Liver (tissue), 9 donors: ENCODE data around the gene BTBD1. TPM values are rescaled to one million over a fixed set of nuclear protein-coding genes. Genes with fewer than 3 reads are reported as not detected.
A peak's percentile ranks its signal among the peaks of the same experiment; 100 is the strongest.

Experiments
- DNase-seq: peaks from one replicate; pipeline ENCODE4 v3.0.0-alpha.2; 2017; ENCODE audit warnings: low spot score
- H3K27ac ChIP-seq, 2 donors: one replicate each; pipeline ENCODE4 v1.7.0; 2013; ENCODE audit warnings: inconsistent platforms in 2 of 2, low read length in 2 of 2, control low read depth in 1 of 2, low read depth in 1 of 2, mild to moderate bottlenecking in 1 of 2
- H3K27me3 ChIP-seq, 4 donors: one replicate each; pipeline versions ENCODE4 v1.6.1 to v1.7.0; 2013; ENCODE audit warnings: low read length in 3 of 4, inconsistent platforms in 1 of 4, mild to moderate bottlenecking in 1 of 4, moderate library complexity in 1 of 4; ENCODE audit not compliant: control insufficient read depth in 4 of 4, insufficient read depth in 4 of 4
- H3K36me3 ChIP-seq, 4 donors: one replicate each; pipeline versions ENCODE4 v1.6.1 to v1.7.0; 2013; ENCODE audit warnings: low read length in 3 of 4, mild to moderate bottlenecking in 3 of 4, low read depth in 1 of 4, moderate library complexity in 1 of 4; ENCODE audit not compliant: control insufficient read depth in 4 of 4, insufficient read depth in 3 of 4
- H3K4me1 ChIP-seq, 4 donors: one replicate each; pipeline versions ENCODE4 v1.6.1 to v1.7.0; 2013; ENCODE audit warnings: low read length in 3 of 4, mild to moderate bottlenecking in 3 of 4, moderate library complexity in 1 of 4; ENCODE audit not compliant: control insufficient read depth in 4 of 4, insufficient read depth in 4 of 4
- H3K4me3 ChIP-seq, 3 donors: one replicate each; pipeline versions ENCODE4 v1.6.1 to v1.7.0; 2013; ENCODE audit warnings: low read length in 3 of 3, control low read depth in 1 of 3, low read depth in 1 of 3, mild to moderate bottlenecking in 1 of 3
- H3K9ac ChIP-seq, 2 donors: one replicate each; pipeline ENCODE4 v1.7.0; 2013; ENCODE audit warnings: low read length in 2 of 2, mild to moderate bottlenecking in 2 of 2, moderate library complexity in 2 of 2, control low read depth in 1 of 2, low read depth in 1 of 2
- H3K9me3 ChIP-seq, 4 donors: one replicate each; pipeline versions ENCODE4 v1.6.1 to v1.7.0; 2013; ENCODE audit warnings: low read length in 3 of 4; ENCODE audit not compliant: control insufficient read depth in 4 of 4
- EGR1 ChIP-seq, 2 donors: IDR thresholded peaks; 2 replicates each; pipeline ENCODE4 v1.6.1; 2016 to 2018; ENCODE audit warnings: antibody characterized with exemption in 2 of 2, low read depth in 2 of 2
- FOXA2 ChIP-seq: IDR thresholded peaks from 2 replicates; pipeline ENCODE4 v1.6.1; 2016; ENCODE audit warnings: antibody characterized with exemption
- GABPA ChIP-seq, 2 donors: IDR thresholded peaks in 1 of 2; conservative IDR thresholded peaks in 1 of 2; 2 replicates each; pipeline ENCODE4 v1.6.1; 2016; ENCODE audit warnings: antibody characterized with exemption in 2 of 2, mild to moderate bottlenecking in 1 of 2, moderate library complexity in 1 of 2
- HNF4A ChIP-seq, 2 donors: conservative IDR thresholded peaks; 2 replicates each; pipeline ENCODE4 v1.6.1; 2016; ENCODE audit warnings: antibody characterized with exemption in 2 of 2, mild to moderate bottlenecking in 2 of 2
- HNF4G ChIP-seq: IDR thresholded peaks from 2 replicates; pipeline ENCODE4 v1.6.1; 2016; ENCODE audit warnings: antibody characterized with exemption
- JUND ChIP-seq, 2 donors: IDR thresholded peaks; 2 replicates each; pipeline ENCODE4 v1.6.1; 2016; ENCODE audit warnings: antibody characterized with exemption in 2 of 2
- NR2F2 ChIP-seq: IDR thresholded peaks from 2 replicates; pipeline ENCODE4 v1.6.1; 2016; ENCODE audit warnings: antibody characterized with exemption
- RAD21 ChIP-seq, 2 donors: IDR thresholded peaks; 2 replicates each; pipeline ENCODE4 v1.6.1; 2016; ENCODE audit warnings: antibody characterized with exemption in 2 of 2, mild to moderate bottlenecking in 2 of 2
- RXRA ChIP-seq, 2 donors: IDR thresholded peaks; 2 replicates each; pipeline ENCODE4 v1.6.1; 2017 to 2018; ENCODE audit warnings: antibody characterized with exemption in 2 of 2, mild to moderate bottlenecking in 1 of 2
- SP1 ChIP-seq: IDR thresholded peaks from 2 replicates; pipeline ENCODE4 v1.6.1; 2018; ENCODE audit warnings: antibody characterized with exemption, mild to moderate bottlenecking
- TAF1 ChIP-seq: conservative IDR thresholded peaks from 2 replicates; pipeline ENCODE4 v1.6.1; 2016; ENCODE audit warnings: antibody characterized with exemption, mild to moderate bottlenecking
- YY1 ChIP-seq: IDR thresholded peaks from 2 replicates; pipeline ENCODE4 v1.6.1; 2016; ENCODE audit warnings: antibody characterized with exemption, mild to moderate bottlenecking
- WGBS: extraction: QIAGEN DNeasy Blood & Tissue Kit; methylation state at CpG from one replicate; pipeline ENCODE4 v1.1.7; 2013; 5-methylcytosine and 5-hydroxymethylcytosine counted together
- polyA plus RNA-seq, 2 donors: library from polyadenylated mRNA; stranded (reverse) in 1 of 2; unstranded in 1 of 2; fragments of 200-250 nt in 1 of 2; fragments of >200 nt in 1 of 2; fragmentation: Nextera tagmentation in 1 of 2; extraction: Ambion mirVana in 1 of 2; gene quantifications; one replicate each; pipeline versions ENCODE4 v1.2.1 to v1.2.3, GENCODE V29; 2013 to 2015
- total RNA-seq, 2 donors: library from RNA; depleted of rRNA; stranded (reverse); fragments of >200 nt; gene quantifications; one replicate each; pipeline ENCODE4 v1.2.3, GENCODE V29; 2014
- TF ChIP-seq, protein P1 (sequence below): IDR thresholded peaks from 2 replicates; pipeline ENCODE4 v1.6.1; 2016; ENCODE audit warnings: antibody characterized with exemption
- TF ChIP-seq, protein P2 (sequence below): IDR thresholded peaks from 2 replicates; pipeline ENCODE4 v1.6.1; 2016; ENCODE audit warnings: antibody characterized with exemption
- TF ChIP-seq, protein P3 (sequence below): fragments of 150-350 bp; IDR thresholded peaks from 2 replicates; pipeline ENCODE4 v1.5.1; 2017; ENCODE audit warnings: improper control_type of control experiment, low read depth, low read length; ENCODE audit not compliant: missing input control
- TF ChIP-seq, protein P4 (sequence below): IDR thresholded peaks from 2 replicates; pipeline ENCODE4 v1.6.1; 2016; ENCODE audit warnings: antibody characterized with exemption
- TF ChIP-seq, protein P5 (sequence below): IDR thresholded peaks from 2 replicates; pipeline ENCODE4 v1.6.1; 2016; ENCODE audit warnings: antibody characterized with exemption, mild to moderate bottlenecking
- donor health status: healthy.
- donor health status: healthy.
- donor health status: healthy.
- donor health status: healthy.
- donor health status: healthy.

The BTBD1 gene
- total and polyA plus RNA-seq, 4 donors, result 8.6 to 43.9 (median 27.6) TPM

DNA sequence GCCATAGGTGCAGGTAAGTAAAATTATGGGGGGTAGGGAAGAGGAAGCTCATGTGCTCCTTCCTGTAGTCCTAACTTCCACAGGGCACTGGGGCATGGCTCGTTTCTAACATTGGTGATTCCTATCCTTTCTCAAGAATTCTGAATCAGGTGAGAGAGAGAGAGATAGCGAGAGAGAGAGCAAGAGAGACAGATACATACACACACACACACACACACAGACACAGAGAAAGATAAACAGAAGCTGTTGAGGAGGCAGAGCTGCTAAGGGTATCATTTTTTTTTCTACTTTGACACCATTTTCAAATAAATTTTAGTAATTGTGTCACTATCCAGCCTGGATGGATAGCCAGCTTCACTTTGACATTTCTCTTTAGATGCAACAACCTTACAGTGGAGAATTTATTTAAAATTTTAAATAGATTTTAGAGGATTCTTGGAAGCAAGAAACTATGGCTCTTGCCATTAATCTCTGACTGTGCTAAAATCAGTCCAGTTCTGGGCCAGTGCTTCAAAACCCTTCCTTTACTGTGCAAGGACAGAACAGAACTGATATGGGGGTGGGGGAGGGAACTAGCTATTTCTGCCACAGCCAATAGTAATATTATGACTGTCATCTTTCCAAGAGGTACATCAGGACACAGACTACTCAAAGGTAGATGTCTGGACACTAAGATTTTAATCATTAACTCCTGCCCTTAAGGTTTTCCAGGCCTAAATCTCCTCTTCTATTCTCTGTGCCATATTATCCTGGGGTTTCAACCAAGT is 95.7 kb downstream of the BTBD1 start:
- Histone ChIP-seq H3K9me3 (no peaks in the 10 kb centered on the region), H3K27ac (peak overlapping the region; percentile 47 to 53), H3K9ac (no peak overlapping the region), H3K27me3 (no peaks in the 10 kb centered on the region), H3K36me3 (no peaks in the 10 kb centered on the region), H3K4me1 (peaks cover 8 to 42% (median 34%) of the 10 kb centered on the region in 4 donors), H3K4me3 (no peak overlapping the region)
- peak in 1 of 2 donors; percentile 22 for TF ChIP-seq RAD21 (IDR thresholded peaks at IDR 0.05)
- TF ChIP-seq FOXA2, result no peak
- TF ChIP-seq, protein P1, sequence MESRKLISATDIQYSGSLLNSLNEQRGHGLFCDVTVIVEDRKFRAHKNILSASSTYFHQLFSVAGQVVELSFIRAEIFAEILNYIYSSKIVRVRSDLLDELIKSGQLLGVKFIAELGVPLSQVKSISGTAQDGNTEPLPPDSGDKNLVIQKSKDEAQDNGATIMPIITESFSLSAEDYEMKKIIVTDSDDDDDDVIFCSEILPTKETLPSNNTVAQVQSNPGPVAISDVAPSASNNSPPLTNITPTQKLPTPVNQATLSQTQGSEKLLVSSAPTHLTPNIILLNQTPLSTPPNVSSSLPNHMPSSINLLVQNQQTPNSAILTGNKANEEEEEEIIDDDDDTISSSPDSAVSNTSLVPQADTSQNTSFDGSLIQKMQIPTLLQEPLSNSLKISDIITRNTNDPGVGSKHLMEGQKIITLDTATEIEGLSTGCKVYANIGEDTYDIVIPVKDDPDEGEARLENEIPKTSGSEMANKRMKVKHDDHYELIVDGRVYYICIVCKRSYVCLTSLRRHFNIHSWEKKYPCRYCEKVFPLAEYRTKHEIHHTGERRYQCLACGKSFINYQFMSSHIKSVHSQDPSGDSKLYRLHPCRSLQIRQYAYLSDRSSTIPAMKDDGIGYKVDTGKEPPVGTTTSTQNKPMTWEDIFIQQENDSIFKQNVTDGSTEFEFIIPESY, result no peak
- TF ChIP-seq, protein P2, sequence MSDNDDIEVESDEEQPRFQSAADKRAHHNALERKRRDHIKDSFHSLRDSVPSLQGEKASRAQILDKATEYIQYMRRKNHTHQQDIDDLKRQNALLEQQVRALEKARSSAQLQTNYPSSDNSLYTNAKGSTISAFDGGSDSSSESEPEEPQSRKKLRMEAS, result no peak
- no peak for TF ChIP-seq EGR1 (IDR thresholded peaks at IDR 0.05; ENCODE audit: low read depth in 2 of 2)
- TF ChIP-seq SP1, result peak; percentile 45
- TF ChIP-seq NR2F2, result no peak
- TF ChIP-seq, protein P3, sequence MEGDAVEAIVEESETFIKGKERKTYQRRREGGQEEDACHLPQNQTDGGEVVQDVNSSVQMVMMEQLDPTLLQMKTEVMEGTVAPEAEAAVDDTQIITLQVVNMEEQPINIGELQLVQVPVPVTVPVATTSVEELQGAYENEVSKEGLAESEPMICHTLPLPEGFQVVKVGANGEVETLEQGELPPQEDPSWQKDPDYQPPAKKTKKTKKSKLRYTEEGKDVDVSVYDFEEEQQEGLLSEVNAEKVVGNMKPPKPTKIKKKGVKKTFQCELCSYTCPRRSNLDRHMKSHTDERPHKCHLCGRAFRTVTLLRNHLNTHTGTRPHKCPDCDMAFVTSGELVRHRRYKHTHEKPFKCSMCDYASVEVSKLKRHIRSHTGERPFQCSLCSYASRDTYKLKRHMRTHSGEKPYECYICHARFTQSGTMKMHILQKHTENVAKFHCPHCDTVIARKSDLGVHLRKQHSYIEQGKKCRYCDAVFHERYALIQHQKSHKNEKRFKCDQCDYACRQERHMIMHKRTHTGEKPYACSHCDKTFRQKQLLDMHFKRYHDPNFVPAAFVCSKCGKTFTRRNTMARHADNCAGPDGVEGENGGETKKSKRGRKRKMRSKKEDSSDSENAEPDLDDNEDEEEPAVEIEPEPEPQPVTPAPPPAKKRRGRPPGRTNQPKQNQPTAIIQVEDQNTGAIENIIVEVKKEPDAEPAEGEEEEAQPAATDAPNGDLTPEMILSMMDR, result no peak
- peak; percentile 62 for TF ChIP-seq TAF1
- peak in 1 of 2 donors; percentile 26 for TF ChIP-seq RXRA (IDR thresholded peaks at IDR 0.05)
- WGBS, result 35% methylated on average over 2 of the region's 2 CpGs
- no peak for DNase-seq

DNA sequence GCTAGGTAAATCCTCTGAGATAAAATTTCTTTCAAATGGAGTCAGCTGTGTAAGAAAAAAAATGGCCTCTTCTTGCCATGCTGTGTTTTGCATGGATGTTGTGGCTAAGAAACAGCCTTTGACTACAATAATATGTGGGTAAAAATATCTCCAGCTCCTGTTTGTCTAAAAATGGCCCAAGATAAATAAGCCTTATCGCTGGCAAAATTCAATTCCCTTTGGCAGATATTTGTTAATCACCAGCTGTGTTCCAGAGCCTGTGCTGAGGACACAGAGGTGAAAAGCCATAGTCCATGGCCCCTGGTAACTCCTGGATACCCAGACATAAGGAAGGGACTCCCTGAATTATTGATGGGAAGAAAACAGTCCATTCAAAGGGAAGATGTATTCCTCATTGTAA is 96.4 kb downstream of the BTBD1 start:
- Histone ChIP-seq H3K9ac (no peak overlapping the region), H3K9me3 (no peaks in the 10 kb centered on the region), H3K27me3 (no peaks in the 10 kb centered on the region), H3K4me1 (peaks cover 8 to 42% (median 34%) of the 10 kb centered on the region in 4 donors), H3K27ac (peak overlapping the region; percentile 47 to 53), H3K4me3 (no peak overlapping the region), H3K36me3 (no peaks in the 10 kb centered on the region)
- DNase-seq, result no peak
- WGBS, result 28% methylated on average over 1 of the region's 1 CpG
- TF ChIP-seq, protein P4, sequence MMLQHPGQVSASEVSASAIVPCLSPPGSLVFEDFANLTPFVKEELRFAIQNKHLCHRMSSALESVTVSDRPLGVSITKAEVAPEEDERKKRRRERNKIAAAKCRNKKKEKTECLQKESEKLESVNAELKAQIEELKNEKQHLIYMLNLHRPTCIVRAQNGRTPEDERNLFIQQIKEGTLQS, result no peak
- TF ChIP-seq, protein P5, sequence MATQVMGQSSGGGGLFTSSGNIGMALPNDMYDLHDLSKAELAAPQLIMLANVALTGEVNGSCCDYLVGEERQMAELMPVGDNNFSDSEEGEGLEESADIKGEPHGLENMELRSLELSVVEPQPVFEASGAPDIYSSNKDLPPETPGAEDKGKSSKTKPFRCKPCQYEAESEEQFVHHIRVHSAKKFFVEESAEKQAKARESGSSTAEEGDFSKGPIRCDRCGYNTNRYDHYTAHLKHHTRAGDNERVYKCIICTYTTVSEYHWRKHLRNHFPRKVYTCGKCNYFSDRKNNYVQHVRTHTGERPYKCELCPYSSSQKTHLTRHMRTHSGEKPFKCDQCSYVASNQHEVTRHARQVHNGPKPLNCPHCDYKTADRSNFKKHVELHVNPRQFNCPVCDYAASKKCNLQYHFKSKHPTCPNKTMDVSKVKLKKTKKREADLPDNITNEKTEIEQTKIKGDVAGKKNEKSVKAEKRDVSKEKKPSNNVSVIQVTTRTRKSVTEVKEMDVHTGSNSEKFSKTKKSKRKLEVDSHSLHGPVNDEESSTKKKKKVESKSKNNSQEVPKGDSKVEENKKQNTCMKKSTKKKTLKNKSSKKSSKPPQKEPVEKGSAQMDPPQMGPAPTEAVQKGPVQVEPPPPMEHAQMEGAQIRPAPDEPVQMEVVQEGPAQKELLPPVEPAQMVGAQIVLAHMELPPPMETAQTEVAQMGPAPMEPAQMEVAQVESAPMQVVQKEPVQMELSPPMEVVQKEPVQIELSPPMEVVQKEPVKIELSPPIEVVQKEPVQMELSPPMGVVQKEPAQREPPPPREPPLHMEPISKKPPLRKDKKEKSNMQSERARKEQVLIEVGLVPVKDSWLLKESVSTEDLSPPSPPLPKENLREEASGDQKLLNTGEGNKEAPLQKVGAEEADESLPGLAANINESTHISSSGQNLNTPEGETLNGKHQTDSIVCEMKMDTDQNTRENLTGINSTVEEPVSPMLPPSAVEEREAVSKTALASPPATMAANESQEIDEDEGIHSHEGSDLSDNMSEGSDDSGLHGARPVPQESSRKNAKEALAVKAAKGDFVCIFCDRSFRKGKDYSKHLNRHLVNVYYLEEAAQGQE, result peak; percentile 44
- TF ChIP-seq, protein P1, result peak; percentile 79
- TF ChIP-seq JUND (IDR thresholded peaks at IDR 0.05), result peak; percentile 41 to 79
- peak in 1 of 2 donors; percentile 56 for TF ChIP-seq GABPA (IDR thresholded peaks at IDR 0.05 in 1 of 2, conservative IDR thresholded peaks at IDR 0.05 in 1 of 2)
- peak; percentile 91 to 94 for TF ChIP-seq RXRA (IDR thresholded peaks at IDR 0.05)
- TF ChIP-seq, protein P3, result no peak
- peak; percentile 78 for TF ChIP-seq SP1
- peak; percentile 86 for TF ChIP-seq NR2F2
- TF ChIP-seq RAD21 (IDR thresholded peaks at IDR 0.05), result peak; percentile 53 to 61
- TF ChIP-seq, protein P2, result peak; percentile 57
- peak; percentile 74 for TF ChIP-seq HNF4G
- TF ChIP-seq YY1, result peak; percentile 87
- no peak for TF ChIP-seq TAF1
- peak; percentile 83 for TF ChIP-seq FOXA2
- TF ChIP-seq HNF4A (conservative IDR thresholded peaks at IDR 0.05), result peak; percentile 93 to 94
